GM19238 (cell line): Measurements from ENCODE around the gene DEFB126.
"Not testable (repeated sequence)": the region's sequence is repeated elsewhere in the genome, so short reads cannot be mapped to it uniquely, and the experiment has no call there.

Experiments
- DNase-seq: peaks from one replicate; pipeline ENCODE4 v3.0.0; 2011; ENCODE audit warnings: low spot score; ENCODE audit not compliant: insufficient read length

DEFB126 gene

DNA sequence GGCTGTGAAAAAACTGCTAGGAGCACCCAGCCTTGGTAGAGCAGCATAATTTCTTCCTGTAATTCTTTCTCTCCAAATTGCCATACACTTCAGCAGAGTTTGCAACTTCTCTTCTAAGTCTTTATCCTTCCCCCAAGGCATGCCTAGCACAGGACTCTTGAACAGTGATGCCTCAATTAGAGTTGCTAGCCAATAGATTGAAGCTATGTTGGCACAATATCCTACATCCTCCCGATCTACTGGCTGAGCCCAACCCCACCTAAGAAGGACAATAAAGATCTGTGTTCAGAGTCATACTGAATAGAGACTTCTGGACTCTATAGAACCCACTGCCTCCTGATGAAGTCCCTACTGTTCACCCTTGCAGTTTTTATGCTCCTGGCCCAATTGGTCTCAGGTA, at the start of gene DEFB126:
Gene DEFB126, plus strand, starts transcription at position 301 of the 400 bp plus-strand sequence. Its CDS starts 39 bp downstream, at position 340.
- DNase-seq: no peak

DNA sequence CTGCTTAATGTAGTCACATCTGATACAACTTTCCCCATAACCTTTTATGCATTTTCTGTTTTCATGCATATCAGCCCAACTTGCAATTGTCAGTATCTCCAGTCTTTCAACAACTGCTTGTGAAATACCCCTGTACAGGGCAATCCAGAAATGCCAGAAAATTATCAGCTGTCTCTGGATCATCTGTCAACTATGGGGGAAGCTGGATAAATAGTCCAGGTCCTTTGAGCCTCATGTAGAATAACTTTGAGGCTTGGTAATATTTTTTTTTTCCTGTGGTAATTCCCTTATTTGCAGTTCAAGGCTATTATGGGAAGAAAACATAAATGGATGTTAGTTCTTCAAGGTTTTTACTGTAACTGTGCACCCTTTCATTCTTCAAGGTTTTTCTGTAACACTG, 48.7 kb upstream of the DEFB126 start:
- no peak for DNase-seq

- DNase-seq: no peak
Observed at GRCh38 chr20:95215-95614, 47.2 kb upstream of the DEFB126 start.

DNA sequence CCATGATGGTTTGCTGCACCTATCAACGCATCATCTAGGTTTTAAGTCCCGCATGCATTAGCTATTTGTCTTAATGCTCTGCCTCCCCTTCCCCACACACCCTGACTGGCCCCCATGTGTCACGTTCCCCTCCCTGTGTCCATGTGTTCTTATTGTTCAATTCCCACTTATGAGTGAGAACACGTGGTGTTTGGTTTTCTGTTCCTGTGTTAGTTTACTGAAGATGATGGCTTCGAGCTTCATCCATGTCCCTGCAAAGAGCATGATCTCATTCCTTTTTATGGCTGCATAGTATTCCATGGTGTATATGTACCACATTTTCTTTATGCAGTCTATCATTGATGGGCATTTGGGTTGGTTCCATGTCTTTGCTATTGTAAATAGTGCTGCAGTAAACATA, 44.7 kb upstream of the DEFB126 start:
- not testable (repeated sequence) for DNase-seq

DNA sequence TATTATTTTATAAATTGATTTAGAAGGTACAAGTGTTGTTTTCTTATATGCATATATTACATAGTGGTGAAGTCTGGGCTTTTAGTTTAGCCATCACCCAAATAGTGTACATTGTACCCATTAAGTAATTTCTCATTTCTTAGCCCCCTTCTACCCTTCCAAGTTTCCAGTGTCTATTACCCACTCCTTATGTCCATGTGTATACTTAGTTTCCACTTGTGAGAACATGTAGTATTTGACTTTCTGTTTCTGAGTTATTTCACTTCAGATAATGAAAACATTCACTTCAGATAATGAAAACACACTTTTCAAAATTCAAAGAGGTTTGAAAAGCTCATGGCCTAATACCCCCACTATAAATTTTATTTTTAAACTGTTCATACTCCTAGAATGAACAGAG, 40.4 kb upstream of the DEFB126 start:
- no peak for DNase-seq

DNA sequence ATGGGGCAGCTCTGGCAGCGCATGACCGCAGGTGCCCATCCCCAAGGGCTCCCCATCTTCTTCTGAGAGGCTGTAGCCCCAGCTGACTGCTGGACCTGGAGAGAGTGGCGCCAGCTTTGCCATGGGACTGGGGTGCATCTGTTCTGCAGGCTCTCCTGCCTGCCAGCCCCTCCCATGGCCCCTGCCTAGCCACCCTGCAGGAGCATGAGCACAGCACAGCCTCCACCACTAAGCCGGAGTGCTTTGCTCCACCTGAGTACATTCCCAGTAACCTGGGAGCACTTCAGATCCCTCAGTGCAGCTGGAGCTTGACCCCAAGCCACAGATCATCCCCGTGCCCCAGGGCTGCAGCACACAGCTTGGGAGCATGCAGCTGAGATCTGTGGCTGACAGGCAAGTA, 38.9 kb upstream of the DEFB126 start:
- no peak for DNase-seq

GRCh38 chr20:112396-112795, 30.0 kb upstream of the DEFB126 start:
- no peak for DNase-seq

DNA sequence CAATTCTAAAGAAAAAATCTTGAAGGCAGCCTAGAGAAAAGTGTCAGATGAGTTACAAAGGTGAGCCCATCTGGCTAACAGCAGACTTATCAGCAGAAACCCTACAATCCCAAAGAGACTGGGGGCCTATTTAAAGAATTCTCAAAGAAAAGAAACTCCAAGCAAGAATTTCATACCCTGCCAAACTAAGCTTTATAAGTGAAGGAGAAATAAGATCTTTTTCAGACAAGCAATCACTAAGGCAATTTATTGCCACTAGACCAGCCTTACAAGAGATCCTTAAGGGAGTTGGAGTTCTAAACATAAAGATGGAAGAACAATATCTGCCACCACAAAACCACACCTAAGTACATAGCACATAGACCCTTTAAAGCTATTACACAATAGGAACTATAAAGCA, 24.9 kb upstream of the DEFB126 start:
- DNase-seq: no peak

DNA sequence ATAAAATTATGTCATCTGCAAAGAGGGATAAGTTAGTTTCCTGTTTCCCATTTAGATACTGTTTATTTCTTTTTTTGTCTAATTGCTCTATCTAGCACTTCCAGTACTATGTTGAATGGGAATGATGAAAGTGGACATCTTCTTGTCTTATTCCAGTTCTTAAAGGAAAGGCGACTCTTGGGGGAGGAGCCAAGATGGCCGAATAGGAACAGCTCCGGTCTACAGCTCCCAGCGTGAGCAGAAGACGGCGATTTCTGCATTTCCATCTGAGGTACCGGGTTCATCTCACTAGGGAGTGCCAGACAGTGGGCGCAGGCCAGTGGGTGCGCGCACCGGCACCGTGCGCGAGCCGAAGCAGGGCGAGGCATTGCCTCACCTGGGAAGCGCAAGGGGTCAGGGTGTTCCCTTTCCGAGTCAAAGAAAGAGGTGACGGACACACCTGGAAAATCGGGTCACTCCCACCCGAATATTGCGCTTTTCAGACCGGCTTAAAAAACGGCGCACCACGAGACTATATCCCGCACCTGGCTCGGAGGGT, 12.5 kb upstream of the DEFB126 start:
- not testable (repeated sequence) for DNase-seq

GRCh38 chr20:137668-138490, 4.5 kb upstream of the DEFB126 start:
- no peak for DNase-seq

DNA sequence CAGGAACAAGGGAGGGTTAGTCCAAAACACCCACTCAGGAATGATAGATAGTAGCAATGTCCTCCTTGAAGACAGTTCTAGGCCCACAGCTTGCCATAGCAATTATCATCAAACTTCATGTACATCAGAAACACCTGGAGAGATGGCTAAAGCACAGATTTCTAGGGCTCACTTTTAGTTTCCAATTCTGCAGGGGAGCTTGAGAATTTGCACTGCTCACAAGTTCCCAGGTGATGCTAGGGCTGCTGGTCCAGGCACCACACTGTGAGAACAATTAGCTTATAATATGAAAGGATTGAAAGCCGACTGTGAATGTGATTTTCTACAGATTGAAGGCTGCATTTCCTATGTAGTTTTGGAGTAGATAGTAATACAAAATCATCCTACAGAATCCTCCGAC, 3.5 kb downstream of the DEFB126 start:
- DNase-seq: no peak

DNA sequence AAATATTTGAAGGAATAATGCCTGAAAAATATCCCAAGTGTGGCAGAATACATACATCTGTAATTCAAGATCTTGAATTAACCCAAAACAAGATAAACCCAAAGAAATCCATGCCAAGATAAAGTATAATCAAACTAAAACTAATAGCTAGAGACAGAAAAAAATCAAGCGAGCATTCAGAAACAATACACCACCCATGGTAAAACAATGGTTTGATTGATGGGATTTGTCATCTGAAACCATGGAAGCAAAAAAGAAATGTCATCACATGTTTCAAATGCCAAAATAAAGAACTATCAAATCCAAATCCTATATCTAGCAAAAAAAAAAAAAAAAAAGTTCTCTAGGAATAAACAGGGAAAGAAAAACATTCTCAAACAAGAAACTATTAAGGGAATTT, 9.7 kb downstream of the DEFB126 start:
- DNase-seq: no peak

DNA sequence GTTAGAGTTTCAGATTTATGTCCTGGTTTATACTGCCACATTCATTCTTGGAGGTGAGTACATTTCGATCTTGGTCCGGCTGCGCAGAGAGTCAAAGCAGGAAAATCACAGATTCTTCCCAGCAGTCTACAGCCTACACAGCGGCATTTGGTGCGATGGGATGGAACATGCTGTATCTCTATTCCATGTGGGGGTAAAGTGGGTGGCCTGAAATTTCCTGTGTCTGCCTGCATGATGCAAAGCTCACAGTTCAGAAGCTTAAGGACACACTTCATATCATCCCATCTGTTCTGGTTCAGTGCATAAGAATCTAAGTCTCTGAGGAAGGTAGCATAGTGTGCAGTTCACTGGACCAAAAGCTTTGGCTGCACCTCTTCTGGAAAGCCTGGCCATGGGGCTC, 14.8 kb downstream of the DEFB126 start, which contains the start of gene DEFB127:
Gene DEFB127, plus strand, starts transcription at position 301 of the 400 bp plus-strand sequence. Its CDS starts 91 bp downstream, at position 392.
- DNase-seq: no peak

- DNase-seq: no peak
Observed at GRCh38 chr20:164618-165017, 22.2 kb downstream of the DEFB126 start.

DNA sequence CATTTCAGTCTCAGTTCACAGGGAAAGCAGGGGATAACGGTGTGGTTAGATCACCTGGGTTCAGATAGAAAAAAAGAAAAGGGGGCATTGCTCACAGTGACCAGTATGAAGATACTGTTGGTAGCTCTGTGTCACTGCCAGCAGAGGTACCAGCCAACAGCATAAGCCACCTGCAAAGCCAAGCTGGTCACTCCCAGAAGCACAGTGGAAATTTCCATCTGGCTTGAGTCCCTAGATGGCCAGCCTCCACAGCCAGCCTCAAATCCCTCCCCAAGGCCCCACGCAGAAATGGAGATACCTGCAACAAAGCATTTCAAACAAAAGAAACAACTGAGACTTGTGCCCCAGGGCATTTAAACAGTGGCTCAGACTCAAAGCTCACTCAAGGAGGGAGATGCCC, 26.5 kb downstream of the DEFB126 start:
- no peak for DNase-seq

DNA sequence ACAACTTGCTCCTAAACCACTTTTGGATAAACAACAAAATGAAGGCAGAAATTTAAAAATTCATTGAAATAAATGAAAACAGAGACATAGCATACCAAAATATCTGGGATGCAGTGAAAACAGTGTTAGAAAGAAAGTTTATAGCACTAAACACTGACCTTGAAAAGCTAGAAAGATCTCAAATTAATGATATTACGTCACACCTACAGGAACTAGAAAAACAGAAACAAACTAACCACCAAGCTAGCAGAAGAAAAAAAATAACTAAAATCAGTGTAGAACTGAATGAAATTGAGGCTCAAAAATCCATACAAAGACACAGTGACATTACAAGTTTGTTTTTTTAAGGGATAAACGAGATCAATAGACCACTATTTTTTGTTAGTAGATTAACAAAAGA, 41.9 kb downstream of the DEFB126 start:
- DNase-seq: no peak

DNA sequence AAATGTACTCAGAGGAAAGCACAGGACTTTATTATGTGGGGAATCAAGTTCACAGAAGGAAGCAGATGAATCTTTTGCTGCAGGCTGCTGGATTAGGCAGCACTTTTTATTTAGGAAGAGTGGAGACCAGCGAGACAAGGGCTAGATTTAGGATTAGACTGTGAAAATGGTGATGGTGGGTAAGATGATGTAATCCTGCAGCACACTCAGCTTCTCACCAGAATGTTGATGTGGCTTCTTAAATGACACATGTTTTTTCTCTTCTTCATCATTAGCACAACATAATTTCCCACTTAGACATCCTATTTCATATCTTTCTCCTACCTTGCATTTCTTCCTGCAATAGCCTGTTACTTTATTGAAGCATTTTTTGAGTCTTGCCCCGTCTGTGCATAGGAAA, 45.3 kb downstream of the DEFB126 start:
- DNase-seq: no peak

GRCh38 chr20:189611-190010, 47.2 kb downstream of the DEFB126 start, which contains the start of gene DEFB128:
DEFB128 (minus strand) TSS chr20:189711; CDS start chr20:189623, 88 bp downstream.
- no peak for DNase-seq
